Hematopoietic multipotent progenitor cell treated with erythropoietin and hydrocortisone succinate and interleukin-3 and kit ligand, for 6 days (in vitro differentiated cells): ENCODE data around the gene TMEM242.

Source experiments
- DNase-seq: peaks from one replicate; pipeline ENCODE4 v3.0.0-alpha.2; 2015

TMEM242 gene

GRCh38 chr6:157268835-157269234 lies 54.5 kb downstream of the TMEM242 start:
- no peak for DNase-seq

- DNase-seq, result no peak
Measured at GRCh38 chr6:157268396-157268795, 54.9 kb downstream of the TMEM242 start.

- DNase-seq, result no peak
Measured at GRCh38 chr6:157267654-157268053, 55.7 kb downstream of the TMEM242 start.

DNA sequence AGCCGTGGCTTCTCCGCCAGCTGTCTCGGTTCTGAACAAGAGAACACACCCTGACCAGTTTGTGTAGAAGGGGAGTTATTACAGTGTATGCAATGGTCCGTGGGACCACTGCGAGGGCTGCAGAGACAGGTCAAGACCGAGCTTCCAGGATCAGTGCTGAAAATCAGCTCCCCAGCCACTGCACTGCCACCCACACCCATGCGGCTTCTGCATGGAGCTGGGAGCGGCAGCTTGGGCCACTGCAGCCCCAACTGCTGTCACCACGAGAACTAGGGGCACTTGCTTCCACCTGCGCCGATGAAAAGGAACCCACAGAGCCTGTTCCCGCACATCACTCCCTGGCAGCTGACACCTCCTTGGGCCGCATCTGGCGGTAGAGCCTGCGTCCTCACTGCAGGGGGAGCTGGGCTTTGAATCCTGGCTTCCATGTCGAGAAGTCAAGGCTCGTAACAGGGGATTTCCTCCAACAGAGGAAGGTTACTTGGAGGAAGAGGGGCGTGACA lies 56.2 kb downstream of the TMEM242 start:
- DNase-seq, result no peak

- no peak for DNase-seq
Measured at GRCh38 chr6:157266274-157267101, 56.8 kb downstream of the TMEM242 start.

- DNase-seq, result no peak
Measured at GRCh38 chr6:157265635-157266034, 57.7 kb downstream of the TMEM242 start.

GRCh38 chr6:157265186-157265585 lies 58.1 kb downstream of the TMEM242 start:
- DNase-seq, result no peak

GRCh38 chr6:157264701-157265100 lies 58.6 kb downstream of the TMEM242 start:
- no peak for DNase-seq

- no peak for DNase-seq
Measured at GRCh38 chr6:157263881-157264397, 59.4 kb downstream of the TMEM242 start.

GRCh38 chr6:157263146-157263545 lies 60.2 kb downstream of the TMEM242 start:
- DNase-seq, result no peak

- no peak for DNase-seq
Measured at GRCh38 chr6:157261606-157262005, 61.7 kb downstream of the TMEM242 start.

DNA sequence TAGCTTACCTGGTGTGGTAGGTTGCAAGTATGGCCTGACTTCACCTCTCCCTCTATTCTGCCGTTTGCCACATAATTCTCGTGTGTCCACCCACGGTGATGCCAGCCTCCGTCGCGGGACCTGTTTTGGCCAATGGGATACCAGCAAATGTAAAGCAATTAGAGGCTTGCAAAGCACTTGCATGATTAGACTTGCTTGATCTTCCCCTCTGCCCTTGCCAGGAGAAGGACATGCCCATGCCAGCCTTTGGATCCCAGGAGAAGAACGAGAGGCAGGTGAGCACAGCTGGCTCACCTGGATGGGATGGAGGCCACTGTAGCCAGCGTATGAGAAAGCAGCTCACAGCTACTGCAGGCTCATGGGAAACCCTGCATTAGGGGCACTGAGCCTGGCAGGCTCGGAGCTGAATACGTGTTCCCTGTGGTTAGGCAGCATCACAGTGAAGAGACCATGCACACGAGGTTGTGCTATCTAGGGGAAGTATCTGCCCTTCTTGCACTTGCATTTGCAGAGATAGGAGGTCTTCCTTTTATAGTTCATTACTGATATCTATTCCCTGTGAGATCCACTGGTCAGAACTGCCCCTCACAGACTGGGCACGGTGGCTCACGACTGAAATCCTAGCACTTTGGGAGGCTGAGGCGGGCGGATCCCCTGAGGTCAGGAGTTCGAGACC lies 62.4 kb downstream of the TMEM242 start:
- no peak for DNase-seq

DNA sequence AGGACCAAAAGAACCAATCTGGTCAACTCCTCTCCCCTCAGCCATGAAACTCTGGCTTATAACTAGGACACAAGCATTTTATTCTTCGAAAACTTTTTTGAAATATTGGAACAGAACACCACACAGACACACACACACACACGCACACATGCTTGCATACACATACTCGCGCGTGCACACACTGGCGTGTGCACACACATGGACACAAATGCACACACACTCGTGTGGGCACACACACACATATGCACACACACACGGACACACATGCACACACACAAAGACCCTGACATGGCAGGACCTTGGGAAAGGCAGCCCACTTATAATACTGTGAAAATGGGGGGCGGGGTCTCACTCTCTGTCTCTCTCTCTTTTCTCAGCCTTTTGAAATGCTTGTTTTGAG lies 63.9 kb downstream of the TMEM242 start:
- no peak for DNase-seq

GRCh38 chr6:157258878-157259277 lies 64.4 kb downstream of the TMEM242 start:
- no peak for DNase-seq

GRCh38 chr6:157255079-157255478 lies 68.2 kb downstream of the TMEM242 start:
- no peak for DNase-seq

DNA sequence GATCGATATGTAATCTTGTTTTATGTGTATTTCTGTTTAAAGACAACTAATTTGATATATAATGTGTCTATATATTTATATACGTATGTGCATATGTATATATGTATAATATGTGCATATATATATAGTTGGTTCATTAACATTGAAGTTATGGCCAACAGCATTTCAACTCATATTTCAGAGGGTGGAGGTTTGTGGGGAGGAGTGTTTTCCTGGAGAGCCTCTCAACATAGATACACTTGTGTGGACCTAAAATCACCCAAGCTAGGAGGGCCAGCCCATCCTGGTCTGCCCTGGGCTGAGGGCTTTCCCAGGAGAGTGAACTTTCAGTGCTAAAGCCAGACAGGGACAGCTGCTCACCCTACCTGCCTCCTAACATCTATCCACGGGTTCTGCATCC lies 68.8 kb downstream of the TMEM242 start:
- DNase-seq, result no peak

GRCh38 chr6:157253699-157254098 lies 69.6 kb downstream of the TMEM242 start:
- DNase-seq, result no peak

DNA sequence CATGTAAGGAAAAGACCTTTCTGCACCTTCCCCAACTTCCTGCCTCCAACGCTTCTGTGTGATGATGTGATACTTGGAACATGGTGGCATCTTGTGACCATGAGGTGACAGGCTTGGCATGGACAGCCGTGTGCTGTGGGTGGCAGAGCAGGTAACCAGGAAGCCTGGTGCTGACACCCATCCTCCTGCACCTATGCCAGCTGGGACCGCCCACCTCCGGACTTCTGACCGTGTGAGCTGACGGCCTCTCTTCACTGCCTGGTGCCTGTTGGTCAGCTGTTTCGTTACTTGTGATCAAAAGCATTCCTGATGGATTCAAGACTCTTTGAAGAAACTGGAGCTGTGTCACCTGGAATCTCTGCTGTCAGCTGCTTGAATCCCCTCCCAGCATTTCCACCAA lies 70.3 kb downstream of the TMEM242 start:
- no peak for DNase-seq

GRCh38 chr6:157251586-157252247 lies 71.6 kb downstream of the TMEM242 start:
- no peak for DNase-seq

- DNase-seq, result no peak
Measured at GRCh38 chr6:157249826-157250225, 73.5 kb downstream of the TMEM242 start.

DNA sequence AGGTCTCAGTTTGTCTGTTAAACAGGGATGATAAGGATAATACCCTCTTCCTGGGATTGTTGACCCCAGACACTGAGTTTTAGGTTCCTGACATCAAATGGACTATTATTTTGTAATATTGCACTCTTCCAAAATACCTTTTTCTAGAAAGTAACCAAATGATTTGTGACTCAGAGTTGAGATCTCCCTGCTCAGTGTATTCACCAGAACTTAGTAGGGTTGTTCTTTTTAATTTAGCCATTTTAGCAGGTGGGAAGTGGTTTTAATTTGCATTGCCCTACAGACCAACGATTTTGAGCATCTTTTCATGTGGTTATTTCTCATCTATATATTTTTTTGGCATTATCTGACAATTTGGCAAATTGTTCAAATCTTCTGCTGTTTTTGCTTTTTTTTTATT lies 75.1 kb downstream of the TMEM242 start:
- no peak for DNase-seq

- DNase-seq, result no peak
Measured at GRCh38 chr6:157246771-157247484, 76.4 kb downstream of the TMEM242 start.
